GM19193 (cell line): ENCODE results near the gene MTR.

Source experiments
- POLR2A ChIP-seq: IDR thresholded peaks from 4 replicates; pipeline ENCODE4 v1.6.1; 2011; ENCODE audit not compliant: insufficient read depth, insufficient read length; ENCODE audit errors: extremely low read depth

The MTR gene

GRCh38 chr1:236800623-236801022 lies 5.5 kb downstream of the MTR start:
- no peak for TF ChIP-seq POLR2A

- TF ChIP-seq POLR2A = no peak
Observed at GRCh38 chr1:236802264-236802663, 7.2 kb downstream of the MTR start.

- TF ChIP-seq POLR2A = no peak
Observed at GRCh38 chr1:236806634-236807033, 11.5 kb downstream of the MTR start.

GRCh38 chr1:236808005-236808404 lies 12.9 kb downstream of the MTR start:
- no peak for TF ChIP-seq POLR2A

- no peak for TF ChIP-seq POLR2A
Observed at GRCh38 chr1:236808564-236809130, 13.6 kb downstream of the MTR start.

- no peak for TF ChIP-seq POLR2A
Observed at GRCh38 chr1:236809148-236809547, 14.1 kb downstream of the MTR start.

GRCh38 chr1:236810018-236810417 lies 14.9 kb downstream of the MTR start:
- TF ChIP-seq POLR2A = no peak

- no peak for TF ChIP-seq POLR2A
Observed at GRCh38 chr1:236812334-236813030, 17.4 kb downstream of the MTR start.

GRCh38 chr1:236815941-236816340 lies 20.8 kb downstream of the MTR start:
- TF ChIP-seq POLR2A = no peak

- TF ChIP-seq POLR2A = no peak
Observed at GRCh38 chr1:236819856-236820255, 24.8 kb downstream of the MTR start.

GRCh38 chr1:236821091-236821627 lies 26.1 kb downstream of the MTR start:
- no peak for TF ChIP-seq POLR2A

GRCh38 chr1:236823559-236823958 lies 28.5 kb downstream of the MTR start:
- no peak for TF ChIP-seq POLR2A

GRCh38 chr1:236829085-236829484 lies 34.0 kb downstream of the MTR start:
- TF ChIP-seq POLR2A = no peak

- no peak for TF ChIP-seq POLR2A
Observed at GRCh38 chr1:236830116-236830515, 35.0 kb downstream of the MTR start.

- TF ChIP-seq POLR2A = no peak
Observed at GRCh38 chr1:236830560-236830959, 35.5 kb downstream of the MTR start.

GRCh38 chr1:236833575-236833974 lies 38.5 kb downstream of the MTR start:
- TF ChIP-seq POLR2A = no peak
